SK-N-SH (cell line): Measurements from ENCODE around the gene RAB3GAP2.

Experiments used
- CTCF ChIP-seq: fragments of 200-600 bp; sonication (generic); IDR thresholded peaks from 2 replicates; pipeline ENCODE4 v1.6.1; 2017; ENCODE audit warnings: antibody characterized with exemption, mild to moderate bottlenecking, moderate library complexity
- MXI1 ChIP-seq: IDR thresholded peaks from 2 replicates; pipeline ENCODE4 v1.6.1; 2012; ENCODE audit warnings: mild to moderate bottlenecking, low read depth, low read length, improper control_type of control experiment
- TAF1 ChIP-seq: IDR thresholded peaks from 2 replicates; pipeline ENCODE4 v1.6.1; 2012; ENCODE audit warnings: low read depth, mild to moderate bottlenecking, low read length, moderate library complexity, borderline replicate concordance
- TEAD4 ChIP-seq: IDR thresholded peaks from 2 replicates; pipeline ENCODE4 v1.4.0; 2012; ENCODE audit warnings: mild to moderate bottlenecking, borderline replicate concordance; ENCODE audit not compliant: insufficient read depth

DNA sequence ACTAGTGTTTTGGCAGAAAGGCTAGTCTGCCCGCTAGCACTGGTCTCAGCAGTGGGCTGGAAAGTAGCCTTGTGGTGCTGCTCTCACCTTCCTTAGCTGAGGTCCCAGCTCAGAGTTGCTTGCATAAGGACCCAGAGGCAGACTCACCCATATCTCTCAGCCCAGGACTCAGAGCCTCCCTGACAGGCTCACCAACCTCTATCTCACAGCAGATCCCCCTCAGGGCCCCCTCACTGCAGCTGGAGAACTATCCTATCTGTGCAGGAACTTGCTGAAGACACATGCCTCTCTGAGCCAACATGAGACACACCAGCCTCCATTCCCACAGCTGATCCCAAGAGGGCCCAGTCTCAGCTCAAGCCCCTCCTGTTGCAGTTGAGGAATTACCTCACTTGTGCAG lies 95.7 kb downstream of the RAB3GAP2 start:
- TF ChIP-seq CTCF (no peak), TEAD4 (no peak), MXI1 (no peak), TAF1 (no peak)
